Measurements from ENCODE around the gene KLF4.

The KLF4 gene

DNA sequence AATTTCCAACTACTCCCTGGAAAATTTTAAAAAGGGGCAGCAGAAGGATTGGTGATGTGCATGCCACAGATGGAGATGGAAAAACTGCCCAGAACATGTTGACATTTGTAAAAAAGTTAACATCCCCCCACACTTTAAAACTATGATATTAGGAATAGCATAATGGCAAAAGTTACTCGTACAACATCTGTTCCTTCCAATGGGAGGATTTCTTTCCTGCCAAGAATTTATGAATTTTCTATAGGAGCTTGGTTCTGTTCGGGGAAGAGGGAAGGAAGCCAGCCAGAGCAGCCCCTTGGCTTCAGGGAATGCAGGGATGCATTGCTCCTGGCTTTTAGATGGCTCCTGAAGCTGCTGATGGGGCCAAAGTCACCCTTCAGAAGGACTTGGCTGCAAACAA is 22.7 kb downstream of the KLF4 start:
- TF ChIP-seq, protein P1, sequence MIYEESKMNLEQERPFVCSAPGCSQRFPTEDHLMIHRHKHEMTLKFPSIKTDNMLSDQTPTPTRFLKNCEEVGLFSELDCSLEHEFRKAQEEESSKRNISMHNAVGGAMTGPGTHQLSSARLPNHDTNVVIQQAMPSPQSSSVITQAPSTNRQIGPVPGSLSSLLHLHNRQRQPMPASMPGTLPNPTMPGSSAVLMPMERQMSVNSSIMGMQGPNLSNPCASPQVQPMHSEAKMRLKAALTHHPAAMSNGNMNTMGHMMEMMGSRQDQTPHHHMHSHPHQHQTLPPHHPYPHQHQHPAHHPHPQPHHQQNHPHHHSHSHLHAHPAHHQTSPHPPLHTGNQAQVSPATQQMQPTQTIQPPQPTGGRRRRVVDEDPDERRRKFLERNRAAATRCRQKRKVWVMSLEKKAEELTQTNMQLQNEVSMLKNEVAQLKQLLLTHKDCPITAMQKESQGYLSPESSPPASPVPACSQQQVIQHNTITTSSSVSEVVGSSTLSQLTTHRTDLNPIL (CRISPR knock-in tag; IDR thresholded peaks at IDR 0.05; ENCODE audit: low read depth) = no peak
- TF ChIP-seq SNAI2 (CRISPR knock-in tag; IDR thresholded peaks at IDR 0.05) (no peak), PPARA (CRISPR knock-in tag; IDR thresholded peaks at IDR 0.05; ENCODE audit: borderline replicate concordance) (no peak), ISL1 (CRISPR knock-in tag; IDR thresholded peaks at IDR 0.05) (no peak), OSR1 (CRISPR knock-in tag; IDR thresholded peaks at IDR 0.05) (no peak), ARNTL (CRISPR knock-in tag; IDR thresholded peaks at IDR 0.05; ENCODE audit: borderline replicate concordance, low read depth) (no peak), ZNF70 (CRISPR knock-in tag; IDR thresholded peaks at IDR 0.05) (no peak), TCF4 (CRISPR knock-in tag; IDR thresholded peaks at IDR 0.05; ENCODE audit: borderline replicate concordance) (no peak), ESRRG (CRISPR knock-in tag; IDR thresholded peaks at IDR 0.05) (no peak), ZFP30 (CRISPR knock-in tag; IDR thresholded peaks at IDR 0.05) (no peak), BACH2 (CRISPR knock-in tag; IDR thresholded peaks at IDR 0.05; ENCODE audit: borderline replicate concordance) (no peak)
- TF ChIP-seq, protein P2, sequence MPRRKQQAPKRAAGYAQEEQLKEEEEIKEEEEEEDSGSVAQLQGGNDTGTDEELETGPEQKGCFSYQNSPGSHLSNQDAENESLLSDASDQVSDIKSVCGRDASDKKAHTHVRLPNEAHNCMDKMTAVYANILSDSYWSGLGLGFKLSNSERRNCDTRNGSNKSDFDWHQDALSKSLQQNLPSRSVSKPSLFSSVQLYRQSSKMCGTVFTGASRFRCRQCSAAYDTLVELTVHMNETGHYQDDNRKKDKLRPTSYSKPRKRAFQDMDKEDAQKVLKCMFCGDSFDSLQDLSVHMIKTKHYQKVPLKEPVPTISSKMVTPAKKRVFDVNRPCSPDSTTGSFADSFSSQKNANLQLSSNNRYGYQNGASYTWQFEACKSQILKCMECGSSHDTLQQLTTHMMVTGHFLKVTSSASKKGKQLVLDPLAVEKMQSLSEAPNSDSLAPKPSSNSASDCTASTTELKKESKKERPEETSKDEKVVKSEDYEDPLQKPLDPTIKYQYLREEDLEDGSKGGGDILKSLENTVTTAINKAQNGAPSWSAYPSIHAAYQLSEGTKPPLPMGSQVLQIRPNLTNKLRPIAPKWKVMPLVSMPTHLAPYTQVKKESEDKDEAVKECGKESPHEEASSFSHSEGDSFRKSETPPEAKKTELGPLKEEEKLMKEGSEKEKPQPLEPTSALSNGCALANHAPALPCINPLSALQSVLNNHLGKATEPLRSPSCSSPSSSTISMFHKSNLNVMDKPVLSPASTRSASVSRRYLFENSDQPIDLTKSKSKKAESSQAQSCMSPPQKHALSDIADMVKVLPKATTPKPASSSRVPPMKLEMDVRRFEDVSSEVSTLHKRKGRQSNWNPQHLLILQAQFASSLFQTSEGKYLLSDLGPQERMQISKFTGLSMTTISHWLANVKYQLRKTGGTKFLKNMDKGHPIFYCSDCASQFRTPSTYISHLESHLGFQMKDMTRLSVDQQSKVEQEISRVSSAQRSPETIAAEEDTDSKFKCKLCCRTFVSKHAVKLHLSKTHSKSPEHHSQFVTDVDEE (CRISPR knock-in tag; IDR thresholded peaks at IDR 0.05) = no peak
- TF ChIP-seq, protein P3, sequence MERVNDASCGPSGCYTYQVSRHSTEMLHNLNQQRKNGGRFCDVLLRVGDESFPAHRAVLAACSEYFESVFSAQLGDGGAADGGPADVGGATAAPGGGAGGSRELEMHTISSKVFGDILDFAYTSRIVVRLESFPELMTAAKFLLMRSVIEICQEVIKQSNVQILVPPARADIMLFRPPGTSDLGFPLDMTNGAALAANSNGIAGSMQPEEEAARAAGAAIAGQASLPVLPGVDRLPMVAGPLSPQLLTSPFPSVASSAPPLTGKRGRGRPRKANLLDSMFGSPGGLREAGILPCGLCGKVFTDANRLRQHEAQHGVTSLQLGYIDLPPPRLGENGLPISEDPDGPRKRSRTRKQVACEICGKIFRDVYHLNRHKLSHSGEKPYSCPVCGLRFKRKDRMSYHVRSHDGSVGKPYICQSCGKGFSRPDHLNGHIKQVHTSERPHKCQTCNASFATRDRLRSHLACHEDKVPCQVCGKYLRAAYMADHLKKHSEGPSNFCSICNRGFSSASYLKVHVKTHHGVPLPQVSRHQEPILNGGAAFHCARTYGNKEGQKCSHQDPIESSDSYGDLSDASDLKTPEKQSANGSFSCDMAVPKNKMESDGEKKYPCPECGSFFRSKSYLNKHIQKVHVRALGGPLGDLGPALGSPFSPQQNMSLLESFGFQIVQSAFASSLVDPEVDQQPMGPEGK (CRISPR knock-in tag; IDR thresholded peaks at IDR 0.05; ENCODE audit: borderline replicate concordance) = no peak
- TF ChIP-seq, protein P4, sequence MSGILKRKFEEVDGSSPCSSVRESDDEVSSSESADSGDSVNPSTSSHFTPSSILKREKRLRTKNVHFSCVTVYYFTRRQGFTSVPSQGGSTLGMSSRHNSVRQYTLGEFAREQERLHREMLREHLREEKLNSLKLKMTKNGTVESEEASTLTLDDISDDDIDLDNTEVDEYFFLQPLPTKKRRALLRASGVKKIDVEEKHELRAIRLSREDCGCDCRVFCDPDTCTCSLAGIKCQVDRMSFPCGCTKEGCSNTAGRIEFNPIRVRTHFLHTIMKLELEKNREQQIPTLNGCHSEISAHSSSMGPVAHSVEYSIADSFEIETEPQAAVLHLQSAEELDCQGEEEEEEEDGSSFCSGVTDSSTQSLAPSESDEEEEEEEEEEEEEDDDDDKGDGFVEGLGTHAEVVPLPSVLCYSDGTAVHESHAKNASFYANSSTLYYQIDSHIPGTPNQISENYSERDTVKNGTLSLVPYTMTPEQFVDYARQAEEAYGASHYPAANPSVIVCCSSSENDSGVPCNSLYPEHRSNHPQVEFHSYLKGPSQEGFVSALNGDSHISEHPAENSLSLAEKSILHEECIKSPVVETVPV (CRISPR knock-in tag; IDR thresholded peaks at IDR 0.05) = no peak
- ATAC-seq = no peak

DNA sequence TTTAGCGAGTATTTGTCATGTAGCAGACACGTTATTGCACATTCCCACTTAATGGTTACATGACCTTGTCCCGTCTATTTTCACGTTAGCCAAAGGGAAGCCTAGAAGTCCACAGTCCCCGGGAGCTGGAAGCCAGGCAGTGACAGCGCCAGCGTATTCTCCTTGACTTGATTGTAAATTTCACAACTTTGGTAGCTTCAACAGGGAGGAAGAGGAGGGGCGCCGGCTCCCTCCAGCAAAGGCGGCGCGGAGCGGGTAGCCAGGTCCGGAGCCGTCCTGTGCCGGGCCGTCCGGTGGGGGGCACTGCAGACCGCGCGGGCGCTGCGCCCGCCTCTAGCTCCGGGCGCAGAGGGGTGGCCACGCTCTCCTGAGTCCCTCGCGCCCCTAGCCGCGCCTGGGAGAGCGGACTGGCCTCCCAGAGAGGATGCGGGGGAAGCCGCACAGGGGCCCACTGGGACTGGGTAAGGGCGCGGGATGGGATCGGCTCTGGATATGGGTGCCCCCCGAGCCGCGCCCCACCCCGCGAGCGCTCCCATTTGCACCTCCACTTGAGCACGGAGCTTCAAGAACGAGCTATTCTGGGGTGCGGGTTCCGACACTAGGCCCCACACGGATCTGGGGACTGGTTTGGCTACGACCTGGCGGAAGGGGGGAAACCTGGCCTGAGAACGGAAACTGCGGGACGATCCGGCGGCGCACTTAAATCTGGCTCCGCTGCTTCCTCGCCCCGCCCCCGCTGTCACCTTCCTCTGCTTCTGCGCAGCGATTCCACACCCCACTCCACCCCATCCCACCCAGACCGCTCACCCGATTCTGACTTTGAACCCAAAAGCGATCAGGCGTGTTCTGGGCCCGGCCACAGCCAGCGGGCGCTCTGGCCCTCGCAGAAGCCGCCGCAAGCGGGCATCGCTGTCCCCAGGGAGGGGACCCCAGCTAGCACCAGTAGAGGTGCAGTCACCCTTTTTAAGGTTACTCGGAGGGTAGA is 23.8 kb downstream of the KLF4 start:
- ATAC-seq = peak; percentile 97
- no peak for TF ChIP-seq TOX (CRISPR knock-in tag; IDR thresholded peaks at IDR 0.05; ENCODE audit: borderline replicate concordance)
- TF ChIP-seq, protein P5, sequence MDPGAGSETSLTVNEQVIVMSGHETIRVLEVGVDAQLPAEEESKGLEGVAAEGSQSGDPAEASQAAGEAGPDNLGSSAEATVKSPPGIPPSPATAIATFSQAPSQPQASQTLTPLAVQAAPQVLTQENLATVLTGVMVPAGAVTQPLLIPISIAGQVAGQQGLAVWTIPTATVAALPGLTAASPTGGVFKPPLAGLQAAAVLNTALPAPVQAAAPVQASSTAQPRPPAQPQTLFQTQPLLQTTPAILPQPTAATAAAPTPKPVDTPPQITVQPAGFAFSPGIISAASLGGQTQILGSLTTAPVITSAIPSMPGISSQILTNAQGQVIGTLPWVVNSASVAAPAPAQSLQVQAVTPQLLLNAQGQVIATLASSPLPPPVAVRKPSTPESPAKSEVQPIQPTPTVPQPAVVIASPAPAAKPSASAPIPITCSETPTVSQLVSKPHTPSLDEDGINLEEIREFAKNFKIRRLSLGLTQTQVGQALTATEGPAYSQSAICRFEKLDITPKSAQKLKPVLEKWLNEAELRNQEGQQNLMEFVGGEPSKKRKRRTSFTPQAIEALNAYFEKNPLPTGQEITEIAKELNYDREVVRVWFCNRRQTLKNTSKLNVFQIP (CRISPR knock-in tag; IDR thresholded peaks at IDR 0.05; ENCODE audit: borderline replicate concordance, low read depth) = no peak
- no peak for TF ChIP-seq ESRRG (CRISPR knock-in tag; IDR thresholded peaks at IDR 0.05)
- TF ChIP-seq PPARA (CRISPR knock-in tag; IDR thresholded peaks at IDR 0.05; ENCODE audit: borderline replicate concordance) = no peak
- TF ChIP-seq ZNF70 (CRISPR knock-in tag; IDR thresholded peaks at IDR 0.05) = no peak
- TF ChIP-seq TCF4 (CRISPR knock-in tag; IDR thresholded peaks at IDR 0.05; ENCODE audit: borderline replicate concordance) = no peak
- TF ChIP-seq ARNTL (CRISPR knock-in tag; IDR thresholded peaks at IDR 0.05; ENCODE audit: borderline replicate concordance, low read depth) = no peak
- no peak for TF ChIP-seq GLIS3 (CRISPR knock-in tag; IDR thresholded peaks at IDR 0.05)
- TF ChIP-seq RARB (CRISPR knock-in tag; IDR thresholded peaks at IDR 0.05) = no peak
- TF ChIP-seq ZNF8 (CRISPR knock-in tag; IDR thresholded peaks at IDR 0.05) = no peak

DNA sequence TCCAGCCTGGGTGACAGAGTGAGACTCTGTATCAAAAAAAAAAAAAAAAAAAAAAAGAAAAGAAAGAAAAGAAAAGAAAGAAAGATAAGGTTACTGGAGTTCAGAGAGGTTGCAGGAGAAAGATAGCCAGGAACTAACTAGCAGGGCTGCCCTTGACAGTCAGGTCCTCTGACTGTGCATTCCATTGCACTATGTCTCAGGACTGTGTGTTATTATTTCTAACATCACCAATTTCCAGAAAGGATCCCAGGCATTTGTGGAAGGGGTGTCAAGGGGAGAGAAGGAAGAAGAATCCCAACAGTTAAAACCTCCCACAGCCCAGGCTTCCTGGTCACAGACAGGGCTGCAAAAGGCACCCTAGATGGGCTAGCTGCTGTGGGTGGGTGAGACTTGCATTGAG is 25.1 kb downstream of the KLF4 start:
- ATAC-seq = no peak
- TF ChIP-seq TCF4 (CRISPR knock-in tag; IDR thresholded peaks at IDR 0.05; ENCODE audit: borderline replicate concordance) (no peak), RARB (CRISPR knock-in tag; IDR thresholded peaks at IDR 0.05) (no peak), OSR1 (CRISPR knock-in tag; IDR thresholded peaks at IDR 0.05) (no peak), PPARA (CRISPR knock-in tag; IDR thresholded peaks at IDR 0.05; ENCODE audit: borderline replicate concordance) (no peak)
- TF ChIP-seq, protein P4 (CRISPR knock-in tag; IDR thresholded peaks at IDR 0.05) = no peak
- TF ChIP-seq, protein P3 (CRISPR knock-in tag; IDR thresholded peaks at IDR 0.05; ENCODE audit: borderline replicate concordance) = no peak

All from SK-N-SH treated with all-trans-retinoic acid at 6 μM for 48 hours (cell line).